WTC11 (cell line): ENCODE results near the gene PKN3. TPM values are rescaled to one million over a fixed set of nuclear protein-coding genes. Genes with fewer than 3 reads are reported as not detected.

Experiments
- ATAC-seq: fragments of 200-7000 bp; cut with Tn5 transposase; 2 replicates; pipeline ENCODE4 v1.10.0; 2021; ENCODE audit warnings: mild to moderate bottlenecking, moderate library complexity
- CTCF ChIA-PET: fragments of 300-600 bp; sonication (Branson Sonifier 250); formaldehyde crosslinking; loops from one replicate; lab custom pipeline; 2021; ENCODE audit warnings: antibody characterized with exemption; lab: Charles Lee
- POLR2A ChIA-PET: fragments of 350-600 bp; sonication (Branson Sonifier 250); formaldehyde crosslinking; loops from one replicate; lab custom pipeline; 2021; ENCODE audit warnings: antibody characterized with exemption; lab: Charles Lee
- DNase-seq: peaks from one replicate; pipeline ENCODE4 v3.0.0; 2021; ENCODE audit warnings: low spot score
- H3K27ac Mint-ChIP-seq: 2 replicates; pipeline ENCODE4 v1.8.0; 2021; ENCODE audit warnings: mixed read lengths
- H3K27me3 Mint-ChIP-seq: 2 replicates; pipeline ENCODE4 v1.8.0; 2021; ENCODE audit warnings: low read depth, mild to moderate bottlenecking, moderate library complexity, mixed read lengths
- H3K36me3 Mint-ChIP-seq: 2 replicates; pipeline ENCODE4 v1.8.0; 2021; ENCODE audit warnings: mixed read lengths
- H3K4me1 Mint-ChIP-seq: 2 replicates; pipeline ENCODE4 v1.8.0; 2022; ENCODE audit warnings: mixed read lengths
- H3K4me3 Mint-ChIP-seq: 2 replicates; pipeline ENCODE4 v1.8.0; 2021; ENCODE audit warnings: mild to moderate bottlenecking, moderate library complexity, mixed read lengths
- H3K9me3 Mint-ChIP-seq: 2 replicates; pipeline ENCODE4 v1.8.0; 2021; ENCODE audit warnings: mixed read lengths
- CREB1 ChIP-seq: sonication (generic); formaldehyde crosslinking; IDR thresholded peaks from 2 replicates; pipeline ENCODE4 v1.8.0; 2023; ENCODE audit warnings: mild to moderate bottlenecking, missing genetic modification reagents
- EMX1 ChIP-seq: fragments of 250-450 bp; sonication (Bioruptor Pico); IDR thresholded peaks from 2 replicates; pipeline ENCODE4 v1.8.0; 2021; ENCODE audit warnings: mild to moderate bottlenecking
- ETV6 ChIP-seq: sonication (generic); formaldehyde crosslinking; IDR thresholded peaks from 2 replicates; pipeline ENCODE4 v1.8.1; 2022; ENCODE audit warnings: mild to moderate bottlenecking, missing genetic modification reagents
- GRHL2 ChIP-seq: fragments of 250-450 bp; sonication (Bioruptor Pico); IDR thresholded peaks from 2 replicates; pipeline ENCODE4 v1.8.0; 2022; ENCODE audit warnings: mild to moderate bottlenecking, moderate library complexity; ENCODE audit not compliant: insufficient replicate concordance, severe bottlenecking
- HMGA2 ChIP-seq: fragments of 250-450 bp; sonication (Bioruptor Pico); IDR thresholded peaks from 2 replicates; pipeline ENCODE4 v1.4.0; 2021; ENCODE audit warnings: mild to moderate bottlenecking, moderate library complexity
- IRF2 ChIP-seq: sonication (generic); formaldehyde crosslinking; IDR thresholded peaks from 2 replicates; pipeline ENCODE4 v1.8.0; 2022; ENCODE audit warnings: low read depth, missing genetic modification reagents, borderline replicate concordance
- JAZF1 ChIP-seq: fragments of 250-450 bp; sonication (Bioruptor Pico); IDR thresholded peaks from 2 replicates; pipeline ENCODE4 v1.9.0; 2021; ENCODE audit warnings: moderate library complexity, mild to moderate bottlenecking, inconsistent platforms
- JUN ChIP-seq: sonication (generic); formaldehyde crosslinking; IDR thresholded peaks from 2 replicates; pipeline ENCODE4 v1.8.0; 2023; ENCODE audit warnings: mild to moderate bottlenecking, missing genetic modification reagents
- KAT7 ChIP-seq: sonication (generic); formaldehyde crosslinking; IDR thresholded peaks from 2 replicates; pipeline ENCODE4 v1.8.1; 2023; ENCODE audit warnings: missing genetic modification reagents, mild to moderate bottlenecking, borderline replicate concordance
- NFATC4 ChIP-seq: fragments of 250-450 bp; sonication (Bioruptor Pico); IDR thresholded peaks from 2 replicates; pipeline ENCODE4 v1.9.0; 2021; ENCODE audit warnings: mild to moderate bottlenecking
- NFYB ChIP-seq: sonication (generic); formaldehyde crosslinking; conservative IDR thresholded peaks from 2 replicates; pipeline ENCODE4 v1.8.0; 2022; ENCODE audit warnings: low read depth, missing genetic modification reagents
- NR1H2 ChIP-seq: sonication (generic); formaldehyde crosslinking; IDR thresholded peaks from 2 replicates; pipeline ENCODE4 v1.9.0; 2021; ENCODE audit warnings: mild to moderate bottlenecking, moderate library complexity, missing genetic modification reagents
- OVOL2 ChIP-seq: fragments of 250-450 bp; sonication (Bioruptor Pico); IDR thresholded peaks from 2 replicates; pipeline ENCODE4 v1.9.0; 2021; ENCODE audit warnings: mild to moderate bottlenecking, borderline replicate concordance
- RORB ChIP-seq: fragments of 250-450 bp; sonication (Bioruptor Pico); IDR thresholded peaks from 2 replicates; pipeline ENCODE4 v1.9.0; 2021; ENCODE audit warnings: mild to moderate bottlenecking
- SOX15 ChIP-seq: fragments of 250-450 bp; sonication (Bioruptor Pico); IDR thresholded peaks from 2 replicates; pipeline ENCODE4 v1.9.0; 2021; ENCODE audit warnings: mild to moderate bottlenecking
- ZNF219 ChIP-seq: sonication (generic); formaldehyde crosslinking; IDR thresholded peaks from 2 replicates; pipeline ENCODE4 v1.8.0; 2023; ENCODE audit warnings: missing genetic modification reagents, mild to moderate bottlenecking, borderline replicate concordance
- total RNA-seq: library from RNA; stranded (reverse); gene quantifications from 3 replicates; pipeline ENCODE4 v1.2.3, GENCODE V29; 2021
- TF ChIP-seq, protein P1 (sequence below): sonication (generic); formaldehyde crosslinking; IDR thresholded peaks from 2 replicates; pipeline ENCODE4 v1.8.1; 2022; ENCODE audit warnings: missing genetic modification reagents, borderline replicate concordance
- TF ChIP-seq, protein P2 (sequence below): sonication (generic); formaldehyde crosslinking; IDR thresholded peaks from 2 replicates; pipeline ENCODE4 v1.8.1; 2023; ENCODE audit warnings: mild to moderate bottlenecking, missing genetic modification reagents, moderate library complexity
- TF ChIP-seq, protein P3 (sequence below): sonication (generic); formaldehyde crosslinking; IDR thresholded peaks from 2 replicates; pipeline ENCODE4 v1.8.0; 2023; ENCODE audit warnings: mild to moderate bottlenecking, missing genetic modification reagents
- TF ChIP-seq, protein P4 (sequence below): fragments of 250-450 bp; sonication (Bioruptor Pico); conservative IDR thresholded peaks from 2 replicates; pipeline ENCODE4 v1.9.0; 2021; ENCODE audit warnings: mild to moderate bottlenecking
- TF ChIP-seq, protein P5 (sequence below): sonication (generic); formaldehyde crosslinking; conservative IDR thresholded peaks from 2 replicates; pipeline ENCODE4 v1.8.1; 2022; ENCODE audit warnings: mild to moderate bottlenecking, missing genetic modification reagents
- TF ChIP-seq, protein P6 (sequence below): sonication (generic); formaldehyde crosslinking; IDR thresholded peaks from 2 replicates; pipeline ENCODE4 v1.8.1; 2022; ENCODE audit warnings: low read depth, mild to moderate bottlenecking, moderate library complexity, missing genetic modification reagents, borderline replicate concordance

Gene PKN3
- total RNA-seq, 1 experiment from 2014 or later, result 24.1 TPM

DNA sequence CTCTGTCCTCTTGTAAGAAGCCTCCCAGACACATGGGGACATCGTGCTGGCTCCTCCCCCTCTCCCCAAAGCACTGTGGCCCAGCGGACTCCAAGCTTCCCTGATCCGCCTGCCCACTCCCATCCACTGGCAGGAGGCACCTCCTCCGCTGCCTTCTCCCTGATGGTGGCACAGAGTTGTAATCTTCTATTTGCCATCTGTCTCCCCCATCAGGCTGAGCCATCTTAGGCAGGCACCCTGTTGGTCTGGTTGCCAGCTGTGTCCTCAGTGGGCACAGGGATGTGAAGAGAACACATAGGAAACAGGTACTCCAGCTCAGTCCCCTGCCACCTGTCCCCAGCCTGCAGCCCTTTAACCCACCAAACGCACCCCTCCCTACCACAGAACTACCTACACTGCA is 27.0 kb downstream of the PKN3 start:
- Mint-ChIP-seq H3K4me3 (no peak overlapping the region), H3K36me3 (no peaks in the 10 kb centered on the region), H3K27me3 (no peaks in the 10 kb centered on the region), H3K4me1 (peaks cover 11% of the 10 kb centered on the region), H3K9me3 (no peaks in the 10 kb centered on the region), H3K27ac (peak overlapping the region; percentile 65)
- DNase-seq, result no peak
- ATAC-seq, result no peak
- ChIA-PET CTCF (interaction anchor here (0.7 to 1.1 kb wide), 3 partner anchors 9 to 12 kb away, joined by 3 to 4 read pairs (median 3); no protein-coding TSS in a partner anchor), POLR2A (no interaction called here)
- no peak for TF ChIP-seq NFATC4 (CRISPR knock-in tag)
- no peak for TF ChIP-seq CREB1 (CRISPR knock-in tag)
- no peak for TF ChIP-seq EMX1
- TF ChIP-seq GRHL2 (CRISPR knock-in tag), result no peak
- TF ChIP-seq, protein P1, sequence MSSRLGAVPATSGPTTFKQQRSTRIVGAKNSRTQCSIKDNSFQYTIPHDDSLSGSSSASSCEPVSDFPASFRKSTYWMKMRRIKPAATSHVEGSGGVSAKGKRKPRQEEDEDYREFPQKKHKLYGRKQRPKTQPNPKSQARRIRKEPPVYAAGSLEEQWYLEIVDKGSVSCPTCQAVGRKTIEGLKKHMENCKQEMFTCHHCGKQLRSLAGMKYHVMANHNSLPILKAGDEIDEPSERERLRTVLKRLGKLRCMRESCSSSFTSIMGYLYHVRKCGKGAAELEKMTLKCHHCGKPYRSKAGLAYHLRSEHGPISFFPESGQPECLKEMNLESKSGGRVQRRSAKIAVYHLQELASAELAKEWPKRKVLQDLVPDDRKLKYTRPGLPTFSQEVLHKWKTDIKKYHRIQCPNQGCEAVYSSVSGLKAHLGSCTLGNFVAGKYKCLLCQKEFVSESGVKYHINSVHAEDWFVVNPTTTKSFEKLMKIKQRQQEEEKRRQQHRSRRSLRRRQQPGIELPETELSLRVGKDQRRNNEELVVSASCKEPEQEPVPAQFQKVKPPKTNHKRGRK, result no peak
- TF ChIP-seq SOX15, result no peak
- TF ChIP-seq JAZF1 (CRISPR knock-in tag), result no peak
- TF ChIP-seq, protein P2, sequence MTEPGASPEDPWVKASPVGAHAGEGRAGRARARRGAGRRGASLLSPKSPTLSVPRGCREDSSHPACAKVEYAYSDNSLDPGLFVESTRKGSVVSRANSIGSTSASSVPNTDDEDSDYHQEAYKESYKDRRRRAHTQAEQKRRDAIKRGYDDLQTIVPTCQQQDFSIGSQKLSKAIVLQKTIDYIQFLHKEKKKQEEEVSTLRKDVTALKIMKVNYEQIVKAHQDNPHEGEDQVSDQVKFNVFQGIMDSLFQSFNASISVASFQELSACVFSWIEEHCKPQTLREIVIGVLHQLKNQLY (CRISPR knock-in tag), result no peak
- TF ChIP-seq, protein P3, sequence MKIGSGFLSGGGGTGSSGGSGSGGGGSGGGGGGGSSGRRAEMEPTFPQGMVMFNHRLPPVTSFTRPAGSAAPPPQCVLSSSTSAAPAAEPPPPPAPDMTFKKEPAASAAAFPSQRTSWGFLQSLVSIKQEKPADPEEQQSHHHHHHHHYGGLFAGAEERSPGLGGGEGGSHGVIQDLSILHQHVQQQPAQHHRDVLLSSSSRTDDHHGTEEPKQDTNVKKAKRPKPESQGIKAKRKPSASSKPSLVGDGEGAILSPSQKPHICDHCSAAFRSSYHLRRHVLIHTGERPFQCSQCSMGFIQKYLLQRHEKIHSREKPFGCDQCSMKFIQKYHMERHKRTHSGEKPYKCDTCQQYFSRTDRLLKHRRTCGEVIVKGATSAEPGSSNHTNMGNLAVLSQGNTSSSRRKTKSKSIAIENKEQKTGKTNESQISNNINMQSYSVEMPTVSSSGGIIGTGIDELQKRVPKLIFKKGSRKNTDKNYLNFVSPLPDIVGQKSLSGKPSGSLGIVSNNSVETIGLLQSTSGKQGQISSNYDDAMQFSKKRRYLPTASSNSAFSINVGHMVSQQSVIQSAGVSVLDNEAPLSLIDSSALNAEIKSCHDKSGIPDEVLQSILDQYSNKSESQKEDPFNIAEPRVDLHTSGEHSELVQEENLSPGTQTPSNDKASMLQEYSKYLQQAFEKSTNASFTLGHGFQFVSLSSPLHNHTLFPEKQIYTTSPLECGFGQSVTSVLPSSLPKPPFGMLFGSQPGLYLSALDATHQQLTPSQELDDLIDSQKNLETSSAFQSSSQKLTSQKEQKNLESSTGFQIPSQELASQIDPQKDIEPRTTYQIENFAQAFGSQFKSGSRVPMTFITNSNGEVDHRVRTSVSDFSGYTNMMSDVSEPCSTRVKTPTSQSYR, result no peak
- TF ChIP-seq ETV6, result no peak
- TF ChIP-seq, protein P4, sequence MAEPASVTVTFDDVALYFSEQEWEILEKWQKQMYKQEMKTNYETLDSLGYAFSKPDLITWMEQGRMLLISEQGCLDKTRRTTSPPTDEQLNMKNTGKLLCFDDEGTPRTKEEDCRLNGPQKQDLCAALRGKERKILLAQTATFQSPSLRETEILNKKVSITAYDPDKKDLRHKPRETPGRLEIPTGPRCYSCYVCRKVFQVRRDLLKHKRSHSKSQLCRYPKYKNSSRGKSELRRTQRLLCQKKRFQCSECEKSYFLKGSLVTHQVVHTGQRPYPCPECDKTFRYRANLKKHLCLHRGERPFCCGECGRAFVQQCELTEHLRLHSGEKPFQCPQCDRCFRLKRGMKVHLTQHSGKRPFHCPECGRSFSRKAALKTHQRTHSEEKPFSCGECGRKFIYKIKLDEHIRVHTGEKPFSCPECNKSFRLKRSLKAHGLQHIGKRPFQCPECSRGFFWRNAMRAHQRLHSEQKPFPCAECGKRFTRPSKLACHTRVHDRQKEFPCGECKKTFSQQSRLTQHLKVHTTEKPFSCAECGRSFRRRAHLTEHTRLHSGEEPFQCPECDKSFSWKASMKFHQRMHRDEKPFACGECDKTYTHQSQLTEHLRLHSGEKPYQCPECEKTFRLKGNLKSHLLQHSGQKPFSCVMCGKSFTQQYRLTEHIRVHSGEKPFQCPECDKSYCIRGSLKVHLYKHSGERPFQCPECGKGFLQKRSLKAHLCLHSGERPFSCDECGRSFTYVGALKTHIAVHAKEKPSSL (CRISPR knock-in tag), result no peak
- no peak for TF ChIP-seq IRF2 (CRISPR knock-in tag)
- TF ChIP-seq OVOL2 (CRISPR knock-in tag), result no peak
- TF ChIP-seq, protein P5, sequence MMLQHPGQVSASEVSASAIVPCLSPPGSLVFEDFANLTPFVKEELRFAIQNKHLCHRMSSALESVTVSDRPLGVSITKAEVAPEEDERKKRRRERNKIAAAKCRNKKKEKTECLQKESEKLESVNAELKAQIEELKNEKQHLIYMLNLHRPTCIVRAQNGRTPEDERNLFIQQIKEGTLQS, result no peak
- TF ChIP-seq, protein P6, sequence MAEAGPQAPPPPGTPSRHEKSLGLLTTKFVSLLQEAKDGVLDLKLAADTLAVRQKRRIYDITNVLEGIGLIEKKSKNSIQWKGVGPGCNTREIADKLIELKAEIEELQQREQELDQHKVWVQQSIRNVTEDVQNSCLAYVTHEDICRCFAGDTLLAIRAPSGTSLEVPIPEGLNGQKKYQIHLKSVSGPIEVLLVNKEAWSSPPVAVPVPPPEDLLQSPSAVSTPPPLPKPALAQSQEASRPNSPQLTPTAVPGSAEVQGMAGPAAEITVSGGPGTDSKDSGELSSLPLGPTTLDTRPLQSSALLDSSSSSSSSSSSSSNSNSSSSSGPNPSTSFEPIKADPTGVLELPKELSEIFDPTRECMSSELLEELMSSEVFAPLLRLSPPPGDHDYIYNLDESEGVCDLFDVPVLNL (CRISPR knock-in tag), result no peak
- no peak for TF ChIP-seq JUN (CRISPR knock-in tag)

DNA sequence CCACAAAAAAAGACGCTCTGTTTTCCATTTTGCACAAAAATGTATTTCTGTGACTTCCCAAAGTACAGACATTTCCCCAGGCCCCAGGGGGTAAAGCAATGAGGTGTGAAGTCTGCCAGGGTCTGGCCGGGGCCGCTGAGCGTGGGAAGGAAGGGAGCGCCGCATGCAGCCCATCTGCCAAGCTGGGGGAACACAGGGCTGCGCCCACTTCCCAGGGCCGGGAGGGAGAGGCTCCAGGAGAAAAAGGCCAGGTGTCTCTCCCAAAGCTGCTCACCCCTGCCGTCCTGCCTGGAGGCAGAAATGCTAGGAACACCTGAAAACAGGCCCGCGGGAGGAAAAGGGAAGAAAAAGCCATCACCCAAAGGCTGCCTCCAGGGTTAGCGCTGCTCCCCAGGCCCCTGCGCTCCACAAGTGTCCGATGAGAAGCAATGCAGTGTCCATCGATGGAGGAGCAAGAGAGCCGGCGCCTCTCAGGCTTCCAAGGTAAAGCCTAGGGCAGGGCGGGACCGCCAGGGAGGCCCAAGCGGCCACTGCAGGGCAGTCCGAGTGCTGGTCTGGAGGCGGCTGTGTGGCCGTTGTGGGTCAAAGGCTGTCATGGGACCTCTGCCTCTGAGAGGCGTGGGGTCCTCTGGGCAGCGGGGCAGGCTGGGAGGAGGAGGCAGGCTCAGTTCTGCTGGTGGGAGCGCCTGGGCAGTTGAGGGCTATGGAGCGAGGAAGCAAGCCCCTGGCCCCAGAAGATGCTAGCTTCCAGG is 27.6 kb downstream of the PKN3 start:
- Mint-ChIP-seq H3K4me3 (no peak overlapping the region), H3K27me3 (no peaks in the 10 kb centered on the region), H3K27ac (peak overlapping the region; percentile 65; the same call in 1 of the 2 replicates)
- TF ChIP-seq RORB (CRISPR knock-in tag) (no peak), NFYB (CRISPR knock-in tag) (no peak), IRF2 (CRISPR knock-in tag) (no peak), HMGA2 (CRISPR knock-in tag) (no peak), NR1H2 (no peak), OVOL2 (CRISPR knock-in tag) (no peak), KAT7 (no peak), ZNF219 (CRISPR knock-in tag) (no peak)
- TF ChIP-seq, protein P1, result no peak
- TF ChIP-seq, all 79 proteins: peak for 0
- ATAC-seq, result no peak
- no peak for DNase-seq
- Mint-ChIP-seq H3K9me3 (no peaks in the 10 kb centered on the region), H3K36me3 (no peaks in the 10 kb centered on the region), H3K4me1 (peaks cover 11% of the 10 kb centered on the region)
- POLR2A ChIA-PET, result no interaction called here
- CTCF ChIA-PET, result interaction anchor here (0.8 kb wide), 1 partner anchor 11 kb away, joined by 3 read pairs; no protein-coding TSS in a partner anchor
